GM21723 (cell line): ENCODE results near the gene TSPY2.
"Not testable (repeated sequence)": the region's sequence is repeated elsewhere in the genome, so short reads cannot be mapped to it uniquely, and the experiment has no call there.

Experiments
- ATAC-seq: cut with Tn5 transposase; IDR thresholded peaks from one replicate; pipeline ENCODE4 v1.9.1; 2021; ENCODE audit warnings: mild to moderate bottlenecking, moderate library complexity; ENCODE audit not compliant: unreplicated experiment

Gene TSPY2

DNA sequence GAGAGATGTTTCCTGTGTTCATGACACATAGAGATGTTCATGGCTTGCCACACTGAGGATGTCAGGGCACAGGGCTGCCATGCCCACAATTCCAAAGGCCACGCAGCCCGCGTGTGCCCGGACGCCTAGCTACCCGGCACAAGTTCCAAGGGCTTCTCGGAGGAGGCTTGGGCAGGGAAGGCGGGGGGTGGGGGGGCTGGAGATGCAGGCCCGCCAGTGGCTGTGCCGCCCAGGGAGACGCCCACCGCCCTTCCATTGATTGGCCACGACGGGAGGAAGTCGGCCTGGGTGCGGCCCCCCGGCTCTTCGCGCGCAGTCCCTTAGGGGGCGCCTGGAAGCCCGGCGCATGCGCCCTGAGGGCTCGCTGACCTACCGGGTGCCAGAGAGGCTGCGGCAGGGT lies at the start of gene TSPY2:
Gene TSPY2 (plus strand): TSS at position 301 of the 400 bp plus-strand sequence. CDS start 46 bp downstream, at position 347.
- not testable (repeated sequence) for ATAC-seq

DNA sequence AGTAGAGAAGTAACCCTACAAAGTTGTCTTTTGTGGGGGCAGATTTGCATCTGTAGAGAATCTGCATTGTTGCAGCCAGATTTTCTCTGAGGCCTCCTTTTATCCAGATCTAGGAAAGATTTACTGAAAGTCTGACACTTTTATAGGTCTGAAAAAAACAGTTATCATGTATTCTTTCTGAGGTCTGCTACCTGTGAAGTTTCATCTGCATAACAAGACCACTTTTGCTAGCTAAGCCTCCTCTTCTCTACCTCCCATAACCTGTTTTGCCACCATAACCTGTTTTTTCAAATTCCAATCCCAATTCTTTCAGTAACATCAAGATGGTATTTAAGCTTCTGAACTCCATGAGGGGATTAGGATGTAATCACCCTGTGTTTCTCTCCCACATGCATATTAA lies 36.5 kb upstream of the TSPY2 start:
- not testable (repeated sequence) for ATAC-seq

- not testable (repeated sequence) for ATAC-seq
These were observed 29.0 kb upstream of the TSPY2 start for GRCh38 chrY:6217045-6217444.

GRCh38 chrY:6269839-6270238 lies 23.8 kb downstream of the TSPY2 start:
- not testable (repeated sequence) for ATAC-seq
